GM12878 (cell line): ENCODE results near the gene FGGY. TPM values are rescaled to one million over a fixed set of nuclear protein-coding genes. Genes with fewer than 3 reads are reported as not detected.

Source experiments
- ATAC-seq: fragments of 200-7000 bp; cut with Tn5 transposase; 3 replicates; pipeline ENCODE4 v1.9.1; 2020; ENCODE audit warnings: mild to moderate bottlenecking, moderate library complexity
- BruUV-seq: library from RNA; stranded (reverse); fragments of 400-500 nt; replicated peaks from 2 replicates; lab custom pipeline; 2021; lab: Mats Ljungman, UMichigan
- CTCF ChIA-PET: fragments of 300-600 bp; sonication (Branson Sonifier 250); formaldehyde crosslinking; extraction: SDS; loops from one replicate; lab custom pipeline; 2021; ENCODE audit warnings: inconsistent platforms; lab: Yijun Ruan, JAX
- POLR2A ChIA-PET: fragments of 350-600 bp; formaldehyde crosslinking; extraction: SDS; loops from one replicate; lab custom pipeline; 2021; ENCODE audit warnings: inconsistent platforms; lab: Charles Lee
- RAD21 ChIA-PET: fragments of 300-600 bp; sonication (Branson Sonifier 250); formaldehyde crosslinking; loops from one replicate; lab custom pipeline; 2023; ENCODE audit warnings: antibody characterized with exemption; ENCODE audit not compliant: unreplicated experiment; lab: Charles Lee
- SMC1A ChIA-PET: fragments of 300-600 bp; sonication (Branson Sonifier 250); formaldehyde crosslinking; loops from one replicate; lab custom pipeline; 2023; ENCODE audit not compliant: unreplicated experiment, uncharacterized antibody; lab: Charles Lee
- DNase-seq: peaks from one replicate; pipeline ENCODE4 v3.0.0-alpha.2; 2011; ENCODE audit warnings: low read depth, low spot score
- FAIRE-seq: peaks from 3 replicates; lab custom pipeline; 2011; peaks lifted over from hg19 to GRCh38; lab: Jason Lieb, UNC
- H2AFZ ChIP-seq: 2 replicates; pipeline ENCODE4 v1.6.0; 2011; ENCODE audit warnings: low read depth, low read length, control low read depth; ENCODE audit not compliant: control insufficient read depth
- H3K27ac ChIP-seq: 2 replicates; pipeline ENCODE4 v1.5.1; 2011; ENCODE audit warnings: control low read depth; ENCODE audit not compliant: control insufficient read depth, insufficient read depth
- H3K27me3 ChIP-seq, 2 experiments: replicated peaks in 1 of 2; 2 replicates each; pipeline versions ENCODE4 v1.6.0 to v1.6.1; 2011; ENCODE audit warnings: low read length in 1 of 2; ENCODE audit not compliant: control insufficient read depth in 2 of 2, insufficient read depth in 2 of 2
- H3K36me3 ChIP-seq, 2 experiments: 2 replicates each; pipeline ENCODE4 v1.5.1; 2011; ENCODE audit warnings: low read length in 1 of 2; ENCODE audit not compliant: control insufficient read depth in 2 of 2, insufficient read depth in 2 of 2
- H3K4me1 ChIP-seq: 2 replicates; pipeline ENCODE4 v1.6.1; 2011; ENCODE audit warnings: mild to moderate bottlenecking, low read length, moderate library complexity, mixed read lengths; ENCODE audit not compliant: control insufficient read depth, insufficient read depth
- H3K4me2 ChIP-seq: 2 replicates; pipeline ENCODE4 v1.6.0; 2011; ENCODE audit warnings: control low read depth; ENCODE audit not compliant: control insufficient read depth, insufficient read depth
- H3K4me3 ChIP-seq: fragments of 200-600 bp; sonication (generic); 2 replicates; pipeline ENCODE4 v1.5.1; 2016
- H3K79me2 ChIP-seq: 2 replicates; pipeline ENCODE4 v1.6.0; 2011; ENCODE audit warnings: low read length; ENCODE audit not compliant: control insufficient read depth, insufficient read depth
- H3K9ac ChIP-seq: 2 replicates; pipeline ENCODE4 v1.8.0; 2011; ENCODE audit warnings: low read length, control low read depth, mixed read lengths; ENCODE audit not compliant: control insufficient read depth, insufficient read depth
- H3K9me3 ChIP-seq: replicated peaks from 3 replicates; pipeline ENCODE4 v1.5.1; 2011; ENCODE audit warnings: mild to moderate bottlenecking, low read length; ENCODE audit not compliant: control insufficient read depth, insufficient read depth
- H4K20me1 ChIP-seq: 2 replicates; pipeline ENCODE4 v1.6.0; 2011; ENCODE audit not compliant: control insufficient read depth, insufficient read depth
- IKZF1 ChIP-seq: fragments of 450-650 bp; conservative IDR thresholded peaks from 2 replicates; pipeline ENCODE4 v1.6.1; 2017; ENCODE audit warnings: antibody characterized with exemption, mild to moderate bottlenecking
- IKZF2 ChIP-seq, 2 experiments: fragments of 450-650 bp; IDR thresholded peaks; 2 replicates each; pipeline ENCODE4 v1.6.1; 2017; ENCODE audit warnings: mild to moderate bottlenecking in 2 of 2, moderate library complexity in 2 of 2
- MTA2 ChIP-seq: fragments of 450-650 bp; IDR thresholded peaks from 2 replicates; pipeline ENCODE4 v1.6.1; 2016; ENCODE audit warnings: low read depth, mild to moderate bottlenecking, moderate library complexity
- POLR2AphosphoS5 ChIP-seq: IDR thresholded peaks from 2 replicates; pipeline ENCODE4 v1.6.1; 2011; ENCODE audit warnings: mild to moderate bottlenecking, low read length, inconsistent platforms
- RELA ChIP-seq: fragments of 450-650 bp; IDR thresholded peaks from 2 replicates; pipeline ENCODE4 v1.8.0; 2014; ENCODE audit warnings: borderline replicate concordance; ENCODE audit not compliant: partially characterized antibody
- ZBTB4 ChIP-seq: fragments of 450-650 bp; formaldehyde crosslinking; IDR thresholded peaks from 2 replicates; pipeline ENCODE4 v1.4.0; 2022; ENCODE audit warnings: mild to moderate bottlenecking, moderate library complexity
- WGBS: methylation state at CpG from one replicate; pipeline ENCODE4 v1.1.6; 2016; ENCODE audit warnings: low lambda C conversion rate; ENCODE audit not compliant: insufficient replicate concordance, insufficient coverage; ENCODE audit errors: missing lambda C conversion rate; 5-methylcytosine and 5-hydroxymethylcytosine counted together
- in situ Hi-C: fragments of 300-500 bp; cut with MboI; formaldehyde crosslinking; loops from 9 replicates; pipeline ENCODE4 v1.14.3; 2018; ENCODE audit warnings: mixed read lengths
- intact Hi-C: fragments of 100-400 bp; cut with micrococcal nuclease; formaldehyde crosslinking; loops from one replicate; pipeline ENCODE4 v1.14.2; 2022; ENCODE audit not compliant: unreplicated experiment
- polyA plus RNA-seq, 11 experiments: library from polyadenylated mRNA; depleted of rRNA in 4 of 11; unstranded in 6 of 11; stranded (reverse) in 5 of 11; fragments of >200 nt; fragmentation: Nextera tagmentation in 4 of 11; fragmentation: Illumina TruSeq in 1 of 11; extraction: Ambion mirVana in 4 of 11; extraction: Trizol in 1 of 11; gene quantifications; 1 replicate in 1 of 11; 2 replicates in 10 of 11; pipeline versions ENCODE4 v1.2.1 to v1.2.3, GENCODE V29; 2011 to 2016; ENCODE audit warnings: inconsistent platforms in 2 of 11, missing spikeins in 2 of 11, low read depth in 1 of 11
- total RNA-seq, 4 experiments: library from RNA; depleted of rRNA in 3 of 4; stranded (reverse); fragments of >200 nt in 3 of 4; fragmentation: Illumina TruSeq in 1 of 4; extraction: Trizol in 1 of 4; gene quantifications; 2 replicates each; pipeline versions ENCODE4 v1.2.1 to v1.2.3, GENCODE V29; 2013 to 2021
- TF ChIP-seq, protein P1 (sequence below): fragments of 450-650 bp; IDR thresholded peaks from 2 replicates; pipeline ENCODE4 v1.6.1; 2017; ENCODE audit warnings: mild to moderate bottlenecking, moderate library complexity
- TF ChIP-seq, protein P2 (sequence below): fragments of 450-650 bp; IDR thresholded peaks from 2 replicates; pipeline ENCODE4 v1.6.1; 2017; ENCODE audit warnings: low read depth, mild to moderate bottlenecking, moderate library complexity

FGGY gene
- total and polyA plus RNA-seq, 10 of the 15 experiments (the other 5 are each of a cell fraction or from before 2014, with no cell fraction given), result 6.2 to 11.9 (median 7.5) TPM

DNA sequence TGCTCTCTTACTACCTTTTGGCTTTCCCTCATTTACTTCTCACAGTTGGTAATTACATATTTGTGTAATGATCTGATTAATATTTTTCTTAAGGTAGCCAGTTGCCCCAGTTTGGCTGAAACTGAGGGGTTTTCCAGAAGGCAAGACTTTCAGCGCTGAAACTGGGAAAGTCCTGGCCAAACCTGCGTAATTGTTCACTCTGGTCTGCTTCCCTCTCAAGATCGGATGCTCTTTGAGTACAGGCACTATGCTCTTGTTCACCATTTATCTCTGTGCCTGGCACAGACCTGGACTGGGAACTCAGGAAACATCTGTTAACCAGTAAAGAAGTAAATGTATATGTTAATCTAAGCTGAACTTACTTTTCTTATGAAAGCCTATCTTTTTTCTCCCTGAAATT is 308.3 kb downstream of the FGGY start:
- H2AFZ ChIP-seq, result no peak overlapping the region
- H3K9me3 ChIP-seq, result no peaks in the 10 kb centered on the region
- CTCF ChIA-PET, result no interaction called here
- POLR2A ChIA-PET, result no interaction called here
- H3K4me3 ChIP-seq, result no peak overlapping the region
- no peaks in the 10 kb centered on the region for H4K20me1 ChIP-seq
- FAIRE-seq (peak; percentile 18), ATAC-seq (peak; percentile 92), DNase-seq (peak; percentile 49)
- WGBS, result 93% methylated on average over 3 of the region's 3 CpGs
- H3K79me2 ChIP-seq, result no peaks in the 10 kb centered on the region
- H3K4me2 ChIP-seq, result no peak overlapping the region
- H3K9ac ChIP-seq, result no peak overlapping the region
- no peaks in the 10 kb centered on the region for H3K36me3 ChIP-seq
- intact Hi-C loops, result no loop called here
- in situ Hi-C loops, result no loop called here
- BruUV-seq, result no TSS peak
- H3K27ac ChIP-seq, result no peak overlapping the region
- RAD21 ChIA-PET, result interaction anchor here (0.7 to 0.9 kb wide), 2 partner anchors 250 to 823 kb away, joined by 3 read pairs; no protein-coding TSS in a partner anchor
- H3K27me3 ChIP-seq, result no peaks in the 10 kb centered on the region
- TF ChIP-seq MTA2, result peak; percentile 65
- TF ChIP-seq RELA, result peak; percentile 54
- peak; percentile 42 to 60; a peak in 2 of 4 replicates for TF ChIP-seq IKZF2 (IDR thresholded peaks at IDR 0.05)
- TF ChIP-seq POLR2AphosphoS5, result no peak
- TF ChIP-seq, protein P1, sequence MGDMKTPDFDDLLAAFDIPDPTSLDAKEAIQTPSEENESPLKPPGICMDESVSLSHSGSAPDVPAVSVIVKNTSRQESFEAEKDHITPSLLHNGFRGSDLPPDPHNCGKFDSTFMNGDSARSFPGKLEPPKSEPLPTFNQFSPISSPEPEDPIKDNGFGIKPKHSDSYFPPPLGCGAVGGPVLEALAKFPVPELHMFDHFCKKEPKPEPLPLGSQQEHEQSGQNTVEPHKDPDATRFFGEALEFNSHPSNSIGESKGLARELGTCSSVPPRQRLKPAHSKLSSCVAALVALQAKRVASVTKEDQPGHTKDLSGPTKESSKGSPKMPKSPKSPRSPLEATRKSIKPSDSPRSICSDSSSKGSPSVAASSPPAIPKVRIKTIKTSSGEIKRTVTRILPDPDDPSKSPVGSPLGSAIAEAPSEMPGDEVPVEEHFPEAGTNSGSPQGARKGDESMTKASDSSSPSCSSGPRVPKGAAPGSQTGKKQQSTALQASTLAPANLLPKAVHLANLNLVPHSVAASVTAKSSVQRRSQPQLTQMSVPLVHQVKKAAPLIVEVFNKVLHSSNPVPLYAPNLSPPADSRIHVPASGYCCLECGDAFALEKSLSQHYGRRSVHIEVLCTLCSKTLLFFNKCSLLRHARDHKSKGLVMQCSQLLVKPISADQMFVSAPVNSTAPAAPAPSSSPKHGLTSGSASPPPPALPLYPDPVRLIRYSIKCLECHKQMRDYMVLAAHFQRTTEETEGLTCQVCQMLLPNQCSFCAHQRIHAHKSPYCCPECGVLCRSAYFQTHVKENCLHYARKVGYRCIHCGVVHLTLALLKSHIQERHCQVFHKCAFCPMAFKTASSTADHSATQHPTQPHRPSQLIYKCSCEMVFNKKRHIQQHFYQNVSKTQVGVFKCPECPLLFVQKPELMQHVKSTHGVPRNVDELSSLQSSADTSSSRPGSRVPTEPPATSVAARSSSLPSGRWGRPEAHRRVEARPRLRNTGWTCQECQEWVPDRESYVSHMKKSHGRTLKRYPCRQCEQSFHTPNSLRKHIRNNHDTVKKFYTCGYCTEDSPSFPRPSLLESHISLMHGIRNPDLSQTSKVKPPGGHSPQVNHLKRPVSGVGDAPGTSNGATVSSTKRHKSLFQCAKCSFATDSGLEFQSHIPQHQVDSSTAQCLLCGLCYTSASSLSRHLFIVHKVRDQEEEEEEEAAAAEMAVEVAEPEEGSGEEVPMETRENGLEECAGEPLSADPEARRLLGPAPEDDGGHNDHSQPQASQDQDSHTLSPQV, result no peak
- TF ChIP-seq ZBTB4 (CRISPR knock-in tag), result no peak
- peak; percentile 57 for TF ChIP-seq IKZF1
- TF ChIP-seq, protein P2, sequence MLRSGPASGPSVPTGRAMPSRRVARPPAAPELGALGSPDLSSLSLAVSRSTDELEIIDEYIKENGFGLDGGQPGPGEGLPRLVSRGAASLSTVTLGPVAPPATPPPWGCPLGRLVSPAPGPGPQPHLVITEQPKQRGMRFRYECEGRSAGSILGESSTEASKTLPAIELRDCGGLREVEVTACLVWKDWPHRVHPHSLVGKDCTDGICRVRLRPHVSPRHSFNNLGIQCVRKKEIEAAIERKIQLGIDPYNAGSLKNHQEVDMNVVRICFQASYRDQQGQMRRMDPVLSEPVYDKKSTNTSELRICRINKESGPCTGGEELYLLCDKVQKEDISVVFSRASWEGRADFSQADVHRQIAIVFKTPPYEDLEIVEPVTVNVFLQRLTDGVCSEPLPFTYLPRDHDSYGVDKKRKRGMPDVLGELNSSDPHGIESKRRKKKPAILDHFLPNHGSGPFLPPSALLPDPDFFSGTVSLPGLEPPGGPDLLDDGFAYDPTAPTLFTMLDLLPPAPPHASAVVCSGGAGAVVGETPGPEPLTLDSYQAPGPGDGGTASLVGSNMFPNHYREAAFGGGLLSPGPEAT, result peak; percentile 83
- no peaks in the 10 kb centered on the region; the same call in 1 of the 2 replicates for H3K4me1 ChIP-seq
- SMC1A ChIA-PET, result interaction anchor here (1.3 to 1.8 kb wide), 4 partner anchors 24 to 94 kb away, joined by 3 to 7 read pairs (median 4); no protein-coding TSS in a partner anchor
